GM21717 (cell line): ENCODE measurements around the gene OTP.
A peak's percentile ranks its signal among the peaks of the same experiment; 100 is the strongest.
"Not testable (repeated sequence)": the region's sequence is repeated elsewhere in the genome, so short reads cannot be mapped to it uniquely, and the experiment has no call there.

ENCODE experiments used
- ATAC-seq: cut with Tn5 transposase; IDR thresholded peaks from one replicate; pipeline ENCODE4 v1.9.1; 2021; ENCODE audit warnings: mild to moderate bottlenecking, moderate library complexity; ENCODE audit not compliant: unreplicated experiment

The OTP gene

GRCh38 chr5:77616920-77617319, 21.6 kb downstream of the OTP start:
- no peak for ATAC-seq

- not testable (repeated sequence) for ATAC-seq
Measured at GRCh38 chr5:77608927-77609326, 29.6 kb downstream of the OTP start.

GRCh38 chr5:77607324-77607723, 31.2 kb downstream of the OTP start:
- no peak for ATAC-seq

GRCh38 chr5:77606279-77606678, 32.2 kb downstream of the OTP start:
- ATAC-seq = no peak

- ATAC-seq = no peak
Measured at GRCh38 chr5:77599679-77600078, 38.8 kb downstream of the OTP start.

GRCh38 chr5:77590347-77590746, 48.2 kb downstream of the OTP start:
- ATAC-seq = peak; percentile 68

- no peak for ATAC-seq
Measured at GRCh38 chr5:77588175-77588574, 50.3 kb downstream of the OTP start.

- ATAC-seq = no peak
Measured at GRCh38 chr5:77586101-77586500, 52.4 kb downstream of the OTP start.

GRCh38 chr5:77582143-77582542, 56.4 kb downstream of the OTP start:
- not testable (repeated sequence) for ATAC-seq
